GM21381 (cell line): ENCODE measurements around the gene KATNIP.
"Not testable (repeated sequence)": the region's sequence is repeated elsewhere in the genome, so short reads cannot be mapped to it uniquely, and the experiment has no call there.

Source experiments
- ATAC-seq: cut with Tn5 transposase; IDR thresholded peaks from one replicate; pipeline ENCODE4 v1.9.1; 2021; ENCODE audit warnings: mild to moderate bottlenecking, moderate library complexity; ENCODE audit not compliant: unreplicated experiment

KATNIP gene

GRCh38 chr16:27534256-27534655, 15.7 kb upstream of the KATNIP start:
- no peak for ATAC-seq

GRCh38 chr16:27538528-27538927, 11.4 kb upstream of the KATNIP start:
- no peak for ATAC-seq

GRCh38 chr16:27539120-27539519, 10.8 kb upstream of the KATNIP start:
- ATAC-seq: no peak

GRCh38 chr16:27539636-27540035, 10.3 kb upstream of the KATNIP start:
- ATAC-seq: no peak

- ATAC-seq: no peak
Observed at GRCh38 chr16:27543801-27544200, 6.1 kb upstream of the KATNIP start.

- no peak for ATAC-seq
Observed at GRCh38 chr16:27544671-27545070, 5.3 kb upstream of the KATNIP start.

GRCh38 chr16:27547134-27547533, 2.8 kb upstream of the KATNIP start:
- no peak for ATAC-seq

- no peak for ATAC-seq
Observed at GRCh38 chr16:27547851-27548250, 2.1 kb upstream of the KATNIP start.

- ATAC-seq: peak; percentile 28
Observed at GRCh38 chr16:27549464-27549745, 539 bp upstream of the KATNIP start.

GRCh38 chr16:27550582-27550920, 607 bp downstream of the KATNIP start:
- no peak for ATAC-seq

GRCh38 chr16:27551036-27551435, 1.1 kb downstream of the KATNIP start:
- no peak for ATAC-seq

GRCh38 chr16:27556471-27556870, 6.5 kb downstream of the KATNIP start:
- no peak for ATAC-seq

GRCh38 chr16:27558434-27558833, 8.5 kb downstream of the KATNIP start:
- no peak for ATAC-seq

- ATAC-seq: no peak
Observed at GRCh38 chr16:27558932-27559331, 9.0 kb downstream of the KATNIP start.

- no peak for ATAC-seq
Observed at GRCh38 chr16:27561216-27561615, 11.3 kb downstream of the KATNIP start.

- ATAC-seq: no peak
Observed at GRCh38 chr16:27564224-27564623, 14.3 kb downstream of the KATNIP start.

- ATAC-seq: no peak
Observed at GRCh38 chr16:27566417-27566816, 16.5 kb downstream of the KATNIP start.

GRCh38 chr16:27568077-27568476, 18.1 kb downstream of the KATNIP start:
- no peak for ATAC-seq

- not testable (repeated sequence) for ATAC-seq
Observed at GRCh38 chr16:27570986-27571385, 21.0 kb downstream of the KATNIP start.

GRCh38 chr16:27571433-27572326, 21.7 kb downstream of the KATNIP start:
- ATAC-seq: no peak

GRCh38 chr16:27572711-27573110, 22.8 kb downstream of the KATNIP start:
- no peak for ATAC-seq

GRCh38 chr16:27576729-27577128, 26.8 kb downstream of the KATNIP start:
- ATAC-seq: no peak
